Ascending aorta (tissue), 2 donors: ENCODE data around the gene CCDC74A. TPM values are rescaled to one million over a fixed set of nuclear protein-coding genes. Genes with fewer than 3 reads are reported as not detected.
"Not testable (repeated sequence)": the region's sequence is repeated elsewhere in the genome, so short reads cannot be mapped to it uniquely, and the experiment has no call there.

Experiments
- DNase-seq, 2 donors: peaks; one replicate each; pipeline ENCODE4 v3.0.0-alpha.2; 2019; ENCODE audit warnings: low spot score in 2 of 2
- H3K27ac ChIP-seq, 2 donors: fragments of 200-600 bp; sonication (generic); one replicate each; pipeline ENCODE4 v1.5.1; 2016 to 2017; ENCODE audit warnings: mild to moderate bottlenecking in 1 of 2
- H3K27me3 ChIP-seq: fragments of 200-600 bp; sonication (generic); one replicate; pipeline ENCODE4 v1.5.1; 2017
- H3K36me3 ChIP-seq, 2 donors: fragments of 200-600 bp; sonication (generic); one replicate each; pipeline ENCODE4 v1.5.1; 2016
- H3K4me1 ChIP-seq, 2 donors: fragments of 200-600 bp; sonication (generic); one replicate each; pipeline ENCODE4 v1.5.1; 2016 to 2017; ENCODE audit warnings: mild to moderate bottlenecking in 1 of 2
- H3K4me3 ChIP-seq, 2 donors: fragments of 200-600 bp; sonication (generic); one replicate each; pipeline ENCODE4 v1.5.1; 2016 to 2017; ENCODE audit warnings: mild to moderate bottlenecking in 1 of 2
- H3K9me3 ChIP-seq, 2 donors: fragments of 200-600 bp; sonication (generic); one replicate each; pipeline ENCODE4 v1.5.1; 2016
- intact Hi-C: fragments of 100-400 bp; cut with DNase I; formaldehyde crosslinking; loops from one replicate; pipeline ENCODE4 v1.15.1; 2023
- total RNA-seq: library from RNA; depleted of rRNA; stranded (reverse); fragments of >200 nt; gene quantifications from one replicate; pipeline ENCODE4 v1.1.0, GENCODE V29; 2016
- TF ChIP-seq, protein P1 (sequence below), 3 experiments: fragments of 200-600 bp in 2 of 3; fragments of 450-650 bp in 1 of 3; sonication (generic) in 2 of 3; IDR thresholded peaks; one replicate each; pipeline ENCODE4 v1.5.1; 2016 to 2019; ENCODE audit warnings: antibody characterized with exemption in 3 of 3, mild to moderate bottlenecking in 1 of 3, moderate library complexity in 1 of 3

Gene CCDC74A
- total RNA-seq, 1 donor from 2014 or later, result 1.8 TPM

DNA sequence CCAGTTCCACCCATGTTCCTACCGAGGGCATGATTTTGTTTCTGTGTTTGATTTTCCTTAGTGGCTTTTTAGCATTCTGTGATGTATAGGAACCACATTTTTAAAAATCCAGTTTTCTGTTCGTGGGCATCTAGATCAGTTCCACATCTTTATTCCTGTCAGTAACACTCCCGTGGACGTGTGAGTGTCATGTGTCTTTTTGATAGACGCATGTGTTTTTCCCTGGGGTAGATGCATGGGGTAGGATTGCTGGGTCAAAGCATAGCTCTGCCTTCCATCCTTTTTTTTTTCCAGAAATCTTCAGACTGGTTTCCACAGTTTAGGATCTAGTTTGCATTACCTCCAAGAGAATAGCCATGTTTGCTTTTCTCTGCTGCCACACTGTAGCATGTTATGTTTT lies 38.7 kb downstream of the CCDC74A start:
- Histone ChIP-seq H3K36me3 (no peaks in the 10 kb centered on the region), H3K9me3 (no peaks in the 10 kb centered on the region), H3K4me1 (no peaks in the 10 kb centered on the region), H3K27ac (no peak overlapping the region), H3K4me3 (no peak overlapping the region), H3K27me3 (no peaks in the 10 kb centered on the region)
- DNase-seq, result no peak
- intact Hi-C loops, result no loop called here
- TF ChIP-seq, protein P1, sequence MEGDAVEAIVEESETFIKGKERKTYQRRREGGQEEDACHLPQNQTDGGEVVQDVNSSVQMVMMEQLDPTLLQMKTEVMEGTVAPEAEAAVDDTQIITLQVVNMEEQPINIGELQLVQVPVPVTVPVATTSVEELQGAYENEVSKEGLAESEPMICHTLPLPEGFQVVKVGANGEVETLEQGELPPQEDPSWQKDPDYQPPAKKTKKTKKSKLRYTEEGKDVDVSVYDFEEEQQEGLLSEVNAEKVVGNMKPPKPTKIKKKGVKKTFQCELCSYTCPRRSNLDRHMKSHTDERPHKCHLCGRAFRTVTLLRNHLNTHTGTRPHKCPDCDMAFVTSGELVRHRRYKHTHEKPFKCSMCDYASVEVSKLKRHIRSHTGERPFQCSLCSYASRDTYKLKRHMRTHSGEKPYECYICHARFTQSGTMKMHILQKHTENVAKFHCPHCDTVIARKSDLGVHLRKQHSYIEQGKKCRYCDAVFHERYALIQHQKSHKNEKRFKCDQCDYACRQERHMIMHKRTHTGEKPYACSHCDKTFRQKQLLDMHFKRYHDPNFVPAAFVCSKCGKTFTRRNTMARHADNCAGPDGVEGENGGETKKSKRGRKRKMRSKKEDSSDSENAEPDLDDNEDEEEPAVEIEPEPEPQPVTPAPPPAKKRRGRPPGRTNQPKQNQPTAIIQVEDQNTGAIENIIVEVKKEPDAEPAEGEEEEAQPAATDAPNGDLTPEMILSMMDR (IDR thresholded peaks at IDR 0.05), result no peak

DNA sequence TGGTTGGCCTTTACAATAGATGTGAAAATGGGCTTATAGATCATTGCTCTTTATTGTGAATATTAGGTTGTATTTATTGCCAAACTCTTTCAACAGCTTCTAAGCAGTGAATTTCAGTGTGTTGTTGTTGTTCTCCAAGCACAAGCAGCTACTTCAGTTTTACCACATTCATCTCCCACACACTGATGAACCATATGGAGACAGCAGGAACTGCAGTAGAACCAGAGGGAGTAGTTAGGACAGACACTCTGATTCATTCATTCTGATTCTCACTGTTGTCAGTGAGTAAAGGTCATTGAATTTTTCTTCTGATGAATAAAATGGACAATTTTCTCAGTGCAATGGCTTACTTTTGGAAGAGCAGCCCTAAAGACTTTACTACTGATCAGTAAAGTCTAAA lies 40.2 kb downstream of the CCDC74A start:
- Histone ChIP-seq H3K9me3 (no peaks in the 10 kb centered on the region), H3K27me3 (no peaks in the 10 kb centered on the region), H3K36me3 (no peaks in the 10 kb centered on the region), H3K4me1 (no peaks in the 10 kb centered on the region), H3K4me3 (no peak overlapping the region), H3K27ac (no peak overlapping the region)
- intact Hi-C loops, result no loop called here
- DNase-seq, result no peak
- TF ChIP-seq, protein P1 (IDR thresholded peaks at IDR 0.05), result no peak

DNA sequence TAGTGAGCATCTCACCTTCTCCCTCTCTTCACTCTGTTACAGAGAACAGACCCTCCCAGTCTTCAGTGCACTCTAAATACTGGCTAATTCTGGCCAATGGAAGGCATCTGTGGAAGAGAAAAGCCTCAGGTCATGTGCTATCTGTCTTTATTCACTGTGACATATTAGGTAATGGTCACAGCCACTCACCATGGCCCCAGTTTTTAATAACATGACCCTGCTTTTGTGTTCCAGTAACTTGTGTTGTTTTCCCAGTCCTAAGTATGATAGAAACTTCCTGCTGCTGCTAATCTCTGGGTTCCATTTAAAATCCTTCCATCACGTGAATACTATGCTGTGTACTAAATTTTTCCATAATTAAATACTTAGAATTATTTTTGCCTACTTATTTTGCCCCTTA lies 40.7 kb downstream of the CCDC74A start:
- H3K9me3 ChIP-seq, H3K4me3 ChIP-seq, H3K27ac ChIP-seq, H3K36me3 ChIP-seq, DNase-seq, H3K27me3 ChIP-seq, intact Hi-C loops, H3K4me1 ChIP-seq: not testable (repeated sequence)

DNA sequence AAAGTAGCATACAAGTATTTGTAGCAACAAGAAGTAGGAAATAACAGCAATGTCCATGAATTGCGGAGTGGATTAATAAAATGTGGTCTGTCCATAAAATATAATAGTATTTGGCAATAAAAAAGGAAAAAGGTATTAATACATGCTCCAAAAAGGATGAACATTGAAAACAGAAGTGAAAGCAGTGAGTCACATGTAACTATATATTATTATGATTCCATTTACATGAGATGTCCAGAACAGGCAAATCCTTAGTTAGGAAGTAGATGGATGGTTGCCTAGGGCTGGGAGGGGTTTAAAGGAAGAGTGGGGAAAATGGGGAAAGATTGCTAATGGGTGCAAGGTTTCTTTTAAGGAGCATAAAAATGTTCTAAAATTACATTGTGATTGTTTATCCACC lies 44.5 kb downstream of the CCDC74A start:
- no peak overlapping the region for H3K27ac ChIP-seq
- no peak for DNase-seq
- no peak overlapping the region for H3K4me3 ChIP-seq
- no peaks in the 10 kb centered on the region for H3K27me3 ChIP-seq
- H3K4me1 ChIP-seq, result no peaks in the 10 kb centered on the region
- H3K36me3 ChIP-seq, result no peaks in the 10 kb centered on the region
- H3K9me3 ChIP-seq, result no peaks in the 10 kb centered on the region
- intact Hi-C loops, result no loop called here
- TF ChIP-seq, protein P1 (IDR thresholded peaks at IDR 0.05), result no peak

DNA sequence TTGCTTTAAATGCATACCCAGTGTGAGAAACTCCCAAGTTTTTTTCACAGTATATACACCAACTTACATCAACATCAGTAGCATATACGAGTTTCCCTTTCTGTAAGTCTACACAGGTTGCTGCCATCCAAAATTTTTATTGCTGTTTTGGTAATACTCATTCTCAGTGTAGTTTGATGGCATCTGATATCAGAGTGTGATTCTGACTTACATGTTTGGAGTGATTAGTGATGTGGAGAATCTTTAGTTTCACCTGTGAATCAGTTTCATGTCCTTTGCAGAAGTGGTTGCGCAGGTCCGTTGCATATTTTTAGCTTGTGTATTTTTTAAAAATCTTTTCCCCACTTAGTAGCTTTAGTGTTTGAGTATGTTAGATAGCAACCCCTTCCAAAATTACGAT lies 50.1 kb downstream of the CCDC74A start:
- no peak for DNase-seq
- TF ChIP-seq, protein P1 (IDR thresholded peaks at IDR 0.05), result no peak
- Histone ChIP-seq H3K36me3 (no peaks in the 10 kb centered on the region), H3K9me3 (no peaks in the 10 kb centered on the region), H3K27me3 (no peaks in the 10 kb centered on the region), H3K4me1 (no peaks in the 10 kb centered on the region), H3K27ac (no peak overlapping the region), H3K4me3 (no peak overlapping the region)
- intact Hi-C loops, result no loop called here

DNA sequence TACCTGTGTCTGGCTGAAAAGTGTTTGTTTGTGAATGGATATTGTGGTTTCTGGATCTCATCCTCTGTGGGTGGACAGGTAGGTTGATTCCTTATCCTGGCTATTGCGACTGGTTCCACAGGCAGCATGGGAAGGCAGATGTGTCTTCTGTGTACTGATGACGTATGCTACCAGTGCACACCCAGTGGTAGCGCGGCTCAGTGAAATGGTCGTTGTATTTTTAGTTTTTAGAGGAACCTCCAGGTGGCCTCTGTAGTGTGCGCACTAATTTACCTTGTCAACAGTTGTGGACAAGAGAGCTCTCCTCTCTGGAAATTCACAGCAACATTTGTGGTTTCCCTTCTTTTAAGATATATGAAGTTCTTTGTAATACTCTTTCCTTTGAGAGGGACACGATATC lies 52.5 kb downstream of the CCDC74A start:
- Histone ChIP-seq H3K9me3 (no peaks in the 10 kb centered on the region), H3K27me3 (no peaks in the 10 kb centered on the region), H3K4me3 (no peak overlapping the region), H3K4me1 (no peaks in the 10 kb centered on the region), H3K27ac (no peak overlapping the region), H3K36me3 (no peaks in the 10 kb centered on the region)
- TF ChIP-seq, protein P1 (IDR thresholded peaks at IDR 0.05), result no peak
- intact Hi-C loops, result no loop called here
- DNase-seq, result no peak

Other genes starting within 250 kb of the CCDC74A start
- not detected for gene RAB6D, start 163.7 kb upstream of the CCDC74A start, total RNA-seq
- not detected for gene TUBA3D, start 51.8 kb upstream of the CCDC74A start, total RNA-seq
- gene MZT2A, start 35.5 kb upstream of the CCDC74A start, total RNA-seq, result 108 TPM